ENCODE results near the gene KCNMA1. TPM values are rescaled to one million over a fixed set of nuclear protein-coding genes. Genes with fewer than 3 reads are reported as not detected.

The KCNMA1 gene
- polyA plus RNA-seq, 1 of the 3 experiments (the other 2 are of a cell fraction), result 107 TPM

GRCh38 chr10:76839276-76839675, 798.3 kb downstream of the KCNMA1 start:
- Histone ChIP-seq H3K9me2 (no peaks in the 10 kb centered on the region), H4K20me1 (ENCODE audit: insufficient read depth) (no peaks in the 10 kb centered on the region), H3K9ac (no peak overlapping the region), H2AFZ (ENCODE audit: low read depth) (no peak overlapping the region), H3K4me3 (ENCODE audit: low read depth in 2 of 2, low read length in 1 of 2) (no peak overlapping the region), H3K36me3 (replicated peaks in 1 of 2; ENCODE audit: control insufficient read depth in 1 of 2, insufficient read depth in 2 of 2, low read length in 1 of 2) (no peaks in the 10 kb centered on the region), H3K27me3 (ENCODE audit: insufficient read depth) (no peaks in the 10 kb centered on the region; the same call in 1 of the 2 replicates), H3K27ac (ENCODE audit: low read depth in 2 of 2, low read length in 1 of 2) (no peak overlapping the region), H3K79me2 (ENCODE audit: insufficient read depth) (no peaks in the 10 kb centered on the region), H3K9me3 (no peaks in the 10 kb centered on the region), H3F3A (replicated peaks; ENCODE audit: insufficient read depth) (no peaks in the 10 kb centered on the region), H3K4me1 (ENCODE audit: control insufficient read depth in 1 of 2, insufficient read depth in 2 of 2, low read depth in 1 of 2, low read length in 1 of 2) (no peaks in the 10 kb centered on the region), H3K4me2 (no peak overlapping the region)
- ChIA-PET POLR2A (no interaction called here), CTCF (no interaction called here)
- no peak for TF ChIP-seq RFX5 (IDR thresholded peaks at IDR 0.05; ENCODE audit: low read length)
- no peak for TF ChIP-seq GATA2 (CRISPR knock-in tag; IDR thresholded peaks at IDR 0.05)
- no peak for TF ChIP-seq SMC3 (IDR thresholded peaks at IDR 0.05; ENCODE audit: low read depth, low read length)
- TF ChIP-seq YY1 (IDR thresholded peaks at IDR 0.05; ENCODE audit: low read depth), result no peak
- TF ChIP-seq FOSL2 (IDR thresholded peaks at IDR 0.05; ENCODE audit: borderline replicate concordance, low read depth), result no peak
- no peak for TF ChIP-seq PBX3 (IDR thresholded peaks at IDR 0.05)
- TF ChIP-seq, protein P1, sequence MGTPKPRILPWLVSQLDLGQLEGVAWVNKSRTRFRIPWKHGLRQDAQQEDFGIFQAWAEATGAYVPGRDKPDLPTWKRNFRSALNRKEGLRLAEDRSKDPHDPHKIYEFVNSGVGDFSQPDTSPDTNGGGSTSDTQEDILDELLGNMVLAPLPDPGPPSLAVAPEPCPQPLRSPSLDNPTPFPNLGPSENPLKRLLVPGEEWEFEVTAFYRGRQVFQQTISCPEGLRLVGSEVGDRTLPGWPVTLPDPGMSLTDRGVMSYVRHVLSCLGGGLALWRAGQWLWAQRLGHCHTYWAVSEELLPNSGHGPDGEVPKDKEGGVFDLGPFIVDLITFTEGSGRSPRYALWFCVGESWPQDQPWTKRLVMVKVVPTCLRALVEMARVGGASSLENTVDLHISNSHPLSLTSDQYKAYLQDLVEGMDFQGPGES (IDR thresholded peaks at IDR 0.05; ENCODE audit: low read depth, low read length), result no peak
- no peak for TF ChIP-seq RXRA (IDR thresholded peaks at IDR 0.05; ENCODE audit: borderline replicate concordance, low read depth)
- TF ChIP-seq RCOR1 (IDR thresholded peaks at IDR 0.05; ENCODE audit: low read length), result no peak
- TF ChIP-seq TEAD4 (IDR thresholded peaks at IDR 0.05; ENCODE audit: borderline replicate concordance, insufficient read depth), result no peak
- no peak for TF ChIP-seq ZBTB33 (IDR thresholded peaks at IDR 0.05; ENCODE audit: borderline replicate concordance, low read depth)
- no peak for TF ChIP-seq CTCF (IDR thresholded peaks at IDR 0.05)
- TF ChIP-seq JUND (IDR thresholded peaks at IDR 0.05), result no peak
- no peak for TF ChIP-seq EP300 (IDR thresholded peaks at IDR 0.05; ENCODE audit: borderline replicate concordance in 1 of 2, low read depth in 1 of 2, low read length in 1 of 2)
- TF ChIP-seq FOXJ3 (CRISPR knock-in tag; IDR thresholded peaks at IDR 0.05), result no peak
- TF ChIP-seq RAD21 (IDR thresholded peaks at IDR 0.05; ENCODE audit: low read length), result no peak
- no peak for TF ChIP-seq NFIC (IDR thresholded peaks at IDR 0.05; ENCODE audit: borderline replicate concordance)
- TF ChIP-seq CHD2 (IDR thresholded peaks at IDR 0.05; ENCODE audit: low read length, partially characterized antibody), result no peak
- TF ChIP-seq ELF1 (IDR thresholded peaks at IDR 0.05), result no peak
- TF ChIP-seq NRF1 (IDR thresholded peaks at IDR 0.05; ENCODE audit: low read depth, low read length), result no peak
- 31% methylated on average over 3 of the region's 3 CpGs for WGBS (ENCODE audit: low lambda C conversion rate)
- DNase-seq, result no peak

Data from SK-N-SH (cell line).